Cerebellar nuclear complex (tissue), 1 donor: Measurements from ENCODE around the gene CCN5.
A peak's percentile ranks its signal among the peaks of the same experiment; 100 is the strongest.

Source experiments
- DNase-seq, 2 experiments: peaks; one replicate each; lab custom pipeline; 2025; lab: John Stamatoyannopoulos, UW

The CCN5 gene

DNA sequence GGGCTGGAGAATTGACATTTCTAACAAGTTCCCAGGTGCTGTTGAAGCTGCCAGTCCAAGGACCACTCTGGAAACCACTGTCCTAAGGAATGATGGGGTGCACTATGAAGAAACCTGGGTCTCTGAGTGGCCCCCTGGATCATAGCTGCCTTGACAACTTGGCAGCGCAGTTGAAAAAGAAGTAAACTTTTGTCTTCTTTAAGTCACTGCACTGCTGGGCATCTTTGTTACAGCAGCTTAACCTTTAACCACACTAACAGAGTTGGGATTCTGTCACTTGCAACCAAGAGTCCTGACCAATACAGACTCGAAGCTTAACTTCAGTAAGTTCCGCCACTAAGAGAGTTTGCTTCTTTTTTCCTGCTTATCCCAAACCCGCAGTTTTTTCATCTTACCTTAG is 21.9 kb downstream of the CCN5 start:
- no peak for DNase-seq

DNA sequence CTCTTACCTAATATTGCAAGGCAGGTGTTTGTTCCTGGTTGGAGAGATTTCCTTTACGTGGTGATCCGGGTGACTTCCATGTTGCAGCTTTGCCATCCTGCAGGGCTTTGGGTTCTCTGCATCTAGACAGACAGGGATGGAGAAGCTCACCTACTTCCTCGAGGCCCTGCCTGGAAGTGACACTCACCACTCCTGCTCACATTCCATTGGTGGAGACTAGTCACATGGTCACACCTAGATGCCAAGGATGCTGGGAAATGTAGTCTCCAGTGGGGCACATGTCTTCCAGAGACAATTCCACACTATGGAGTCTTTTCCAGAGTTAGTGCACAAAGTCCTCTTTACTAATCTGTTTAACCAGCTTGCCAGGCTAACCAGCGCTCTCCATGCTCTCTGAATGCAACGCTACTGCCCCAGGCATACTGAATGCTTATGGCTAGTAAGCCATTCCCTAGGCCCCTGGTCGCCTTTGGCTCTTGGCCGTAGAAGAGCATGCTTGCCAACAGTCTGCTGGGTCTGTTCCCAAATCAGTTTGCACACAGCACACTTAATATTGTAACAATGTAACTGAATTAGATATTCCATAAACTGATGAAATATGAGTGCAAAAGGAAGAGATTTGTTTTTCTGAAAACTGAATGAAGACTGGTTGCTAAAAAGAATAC is 23.8 kb downstream of the CCN5 start:
- peak in 1 of 2 experiments; percentile 25 for DNase-seq

DNA sequence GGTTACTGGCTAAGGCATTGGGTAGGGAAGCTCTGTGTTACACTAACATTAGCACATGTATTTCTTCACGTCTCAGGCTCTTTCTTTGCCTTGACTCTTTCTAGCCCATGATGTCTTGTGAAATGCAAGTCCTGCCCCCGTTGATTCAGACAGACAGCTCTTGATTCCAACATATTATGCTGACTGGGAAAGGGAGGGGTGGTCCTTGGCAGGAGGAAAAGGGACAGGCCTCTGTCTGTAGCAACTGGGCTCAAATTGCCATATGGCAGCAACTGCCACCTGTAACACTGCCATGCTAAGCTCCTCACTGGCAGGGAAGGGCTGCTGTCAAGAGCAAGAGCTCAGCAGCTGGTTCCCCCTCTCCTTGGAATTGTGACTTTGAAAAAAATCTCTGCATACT is 24.8 kb downstream of the CCN5 start:
- no peak for DNase-seq

DNA sequence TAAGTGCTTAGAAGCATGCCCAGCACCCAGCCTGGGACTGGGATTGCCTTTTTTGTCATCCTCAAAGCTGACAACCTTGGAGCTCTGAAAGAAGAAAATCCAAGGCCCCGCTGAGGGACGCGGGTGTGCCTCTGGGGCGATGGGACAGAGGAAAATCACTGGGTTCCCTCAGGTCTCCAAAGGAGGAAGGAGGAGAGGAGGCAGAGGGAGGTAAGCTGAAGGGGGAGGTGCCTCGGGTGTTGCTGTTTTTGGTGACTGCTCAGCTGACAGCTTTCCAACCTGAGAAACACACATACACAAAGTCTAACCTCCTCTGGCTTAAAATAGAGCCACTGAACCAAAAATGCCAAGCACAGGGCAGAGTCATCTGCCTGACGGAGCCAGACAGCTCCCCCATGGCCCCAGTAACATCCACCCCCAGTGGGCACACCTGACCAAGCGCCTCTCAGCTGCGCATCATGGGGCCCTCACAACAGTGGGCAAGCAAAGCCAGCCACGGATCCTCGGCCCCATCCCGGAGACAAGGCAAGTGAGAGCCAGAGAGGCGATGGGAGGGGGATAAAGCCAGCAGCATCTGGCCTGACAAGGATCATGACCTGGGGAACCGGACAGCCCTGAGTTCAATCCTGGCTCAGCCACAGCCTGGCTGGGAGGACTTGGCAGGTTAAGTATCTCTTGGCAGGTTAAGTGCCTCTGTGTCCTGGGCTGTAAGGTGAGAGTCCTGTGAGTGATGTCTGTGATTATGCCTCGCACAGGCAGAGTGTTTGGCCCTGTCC is 27.3 kb downstream of the CCN5 start:
- no peak for DNase-seq

DNA sequence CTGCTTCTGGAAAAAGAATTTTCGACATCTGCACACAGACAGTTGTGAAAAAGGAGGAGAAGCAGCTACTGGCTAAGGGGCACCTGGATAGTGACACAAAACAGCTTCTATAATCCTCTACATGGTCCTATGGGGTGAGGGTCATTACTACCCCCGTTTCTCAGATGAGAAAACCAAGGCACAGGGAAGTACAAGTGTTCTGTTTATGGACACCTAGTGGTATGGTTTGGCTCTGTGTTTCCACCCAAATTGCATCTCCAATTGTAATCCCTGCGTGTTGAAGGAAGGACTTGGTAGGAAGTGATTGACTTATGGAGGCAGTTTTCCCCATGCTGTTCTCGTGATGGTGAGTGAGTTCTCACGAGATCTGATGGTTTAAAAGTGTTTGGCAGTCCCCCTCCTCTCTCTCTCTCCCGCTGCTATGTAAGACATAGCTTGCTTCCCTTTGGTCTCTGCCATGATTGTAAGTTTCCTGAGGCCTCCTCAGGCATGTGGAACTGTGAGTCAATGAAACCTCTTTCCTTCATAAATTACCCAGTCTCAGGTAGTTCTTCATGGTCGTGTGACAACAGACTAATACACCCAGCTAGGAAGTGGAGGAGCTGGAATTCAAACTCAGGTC is 28.0 kb downstream of the CCN5 start:
- DNase-seq = no peak

DNA sequence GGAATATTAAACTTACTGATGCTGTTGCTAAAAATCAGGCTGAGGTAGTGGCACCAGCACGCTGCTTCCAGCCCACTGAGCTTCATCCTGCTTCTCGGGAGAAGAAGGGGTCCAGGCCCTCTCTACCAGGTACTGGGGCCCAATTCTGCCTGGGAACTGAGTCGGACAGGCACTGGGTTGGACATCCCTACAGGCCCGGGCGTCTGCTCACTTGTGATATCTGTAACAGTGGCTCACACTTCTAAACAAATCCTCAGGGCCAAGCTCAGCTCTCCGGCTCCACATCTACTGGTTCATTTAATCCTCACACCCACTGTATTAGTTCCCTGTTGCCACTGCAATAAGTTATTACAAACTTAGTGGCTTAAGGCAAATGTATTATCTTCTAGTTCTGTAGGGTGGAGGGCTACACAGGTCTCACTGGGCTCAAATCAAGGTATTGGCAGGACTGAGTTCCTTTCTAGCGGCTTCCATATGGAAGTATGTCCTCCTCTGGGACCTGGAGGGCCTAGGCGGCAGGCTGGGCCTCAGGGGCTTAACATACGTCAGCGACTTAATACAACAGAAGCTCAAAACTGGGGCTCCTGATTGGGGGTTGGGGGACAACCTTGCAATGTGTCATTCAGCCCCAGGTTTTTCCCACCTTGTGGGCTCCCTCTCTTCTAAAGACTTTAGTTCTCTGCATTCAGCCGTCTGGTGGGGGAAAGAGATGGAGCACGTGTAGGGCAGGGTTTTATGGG is 28.9 kb downstream of the CCN5 start:
- no peak for DNase-seq

DNA sequence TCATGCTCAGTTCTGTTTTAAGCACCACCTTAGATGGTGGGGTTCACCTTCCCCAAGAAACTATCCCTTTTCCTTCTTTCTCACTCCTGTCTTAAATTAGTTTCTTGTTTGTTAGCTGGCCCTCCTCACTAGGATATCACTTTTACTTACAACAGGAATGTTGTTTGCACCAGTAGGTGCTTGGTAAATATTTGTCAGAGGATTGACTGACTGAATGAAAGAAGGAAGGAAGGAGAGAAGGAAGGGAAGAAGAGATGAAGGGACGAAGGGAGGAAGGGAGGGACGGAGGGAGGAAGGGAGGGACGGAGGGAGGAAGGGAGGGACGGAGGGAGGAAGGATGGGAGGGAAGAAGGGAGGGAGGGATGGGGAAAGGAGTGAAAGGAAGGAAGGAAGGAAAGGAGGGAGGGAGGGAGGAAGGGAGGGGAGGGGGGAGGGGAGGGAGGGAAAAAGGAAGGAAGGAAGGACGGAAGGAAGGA is 30.0 kb downstream of the CCN5 start:
- DNase-seq = no peak

DNA sequence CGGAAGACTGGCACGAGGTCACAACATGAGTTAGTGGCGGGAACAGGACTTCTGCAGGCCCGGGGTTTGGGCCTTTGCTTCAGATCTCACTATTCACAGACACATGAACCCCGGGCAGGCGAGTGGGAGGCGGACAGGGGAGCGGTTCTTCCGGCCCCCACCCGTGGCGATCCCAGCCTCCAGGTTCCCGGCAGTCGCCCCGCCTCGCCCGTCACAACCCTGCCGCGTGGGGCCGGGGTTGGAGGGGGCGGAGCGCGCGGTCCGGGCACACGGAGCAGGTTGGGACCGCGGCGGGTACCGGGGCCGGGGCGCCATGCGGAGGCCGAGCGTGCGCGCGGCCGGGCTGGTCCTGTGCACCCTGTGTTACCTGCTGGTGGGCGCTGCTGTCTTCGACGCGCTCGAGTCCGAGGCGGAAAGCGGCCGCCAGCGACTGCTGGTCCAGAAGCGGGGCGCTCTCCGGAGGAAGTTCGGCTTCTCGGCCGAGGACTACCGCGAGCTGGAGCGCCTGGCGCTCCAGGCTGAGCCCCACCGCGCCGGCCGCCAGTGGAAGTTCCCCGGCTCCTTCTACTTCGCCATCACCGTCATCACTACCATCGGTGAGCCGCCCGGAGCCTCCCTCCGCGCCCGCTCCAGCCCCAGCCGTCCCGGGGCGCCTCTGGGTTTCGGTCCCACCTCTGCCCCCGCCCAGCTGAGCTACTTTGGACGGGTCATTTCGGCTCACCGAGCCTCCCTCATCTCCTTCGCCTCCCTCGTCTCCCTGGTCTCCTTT is 30.6 kb downstream of the CCN5 start, which contains the start of gene KCNK15:
KCNK15 (plus strand) TSS at position 268 of the 769 bp plus-strand sequence; CDS start at position 314, 46 bp downstream.
- no peak for DNase-seq

DNA sequence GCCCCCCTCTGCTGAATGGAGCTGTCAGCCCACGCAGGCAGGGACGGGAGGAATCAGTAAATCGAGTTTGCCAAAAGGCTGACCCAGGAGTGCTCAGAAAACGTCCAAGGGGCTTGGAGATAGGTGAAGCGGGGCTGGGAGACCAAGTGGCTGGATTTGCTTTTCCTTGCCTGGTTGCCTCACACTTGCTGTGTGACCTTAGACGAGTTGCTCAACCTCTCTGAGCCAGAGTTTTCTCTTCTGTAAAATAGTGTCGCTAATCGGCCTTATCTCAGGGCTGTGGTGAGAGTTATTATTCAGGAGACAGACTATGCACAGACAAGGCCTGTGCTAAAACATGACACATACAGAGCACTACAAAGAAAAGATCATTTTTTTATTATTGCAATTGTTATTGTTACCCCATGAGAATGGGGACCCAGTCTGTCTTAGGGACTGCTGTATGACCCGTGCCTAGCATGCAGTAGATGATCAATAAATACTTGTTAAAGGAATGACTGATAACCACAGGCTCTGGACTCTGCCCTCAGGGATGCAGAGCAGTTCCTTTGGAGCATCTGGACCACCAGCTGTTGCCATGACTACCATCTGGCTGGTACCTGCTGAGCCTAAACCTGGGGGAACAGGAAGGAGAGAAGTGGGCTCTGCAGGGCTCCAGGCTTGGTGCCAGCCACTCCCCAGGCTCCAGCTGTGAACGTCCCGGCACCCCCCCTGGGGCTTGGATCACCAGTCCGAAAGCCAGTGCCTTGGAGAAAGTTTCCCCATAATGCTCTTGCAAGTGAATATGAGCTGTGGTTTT is 31.4 kb downstream of the CCN5 start:
- no peak for DNase-seq

DNA sequence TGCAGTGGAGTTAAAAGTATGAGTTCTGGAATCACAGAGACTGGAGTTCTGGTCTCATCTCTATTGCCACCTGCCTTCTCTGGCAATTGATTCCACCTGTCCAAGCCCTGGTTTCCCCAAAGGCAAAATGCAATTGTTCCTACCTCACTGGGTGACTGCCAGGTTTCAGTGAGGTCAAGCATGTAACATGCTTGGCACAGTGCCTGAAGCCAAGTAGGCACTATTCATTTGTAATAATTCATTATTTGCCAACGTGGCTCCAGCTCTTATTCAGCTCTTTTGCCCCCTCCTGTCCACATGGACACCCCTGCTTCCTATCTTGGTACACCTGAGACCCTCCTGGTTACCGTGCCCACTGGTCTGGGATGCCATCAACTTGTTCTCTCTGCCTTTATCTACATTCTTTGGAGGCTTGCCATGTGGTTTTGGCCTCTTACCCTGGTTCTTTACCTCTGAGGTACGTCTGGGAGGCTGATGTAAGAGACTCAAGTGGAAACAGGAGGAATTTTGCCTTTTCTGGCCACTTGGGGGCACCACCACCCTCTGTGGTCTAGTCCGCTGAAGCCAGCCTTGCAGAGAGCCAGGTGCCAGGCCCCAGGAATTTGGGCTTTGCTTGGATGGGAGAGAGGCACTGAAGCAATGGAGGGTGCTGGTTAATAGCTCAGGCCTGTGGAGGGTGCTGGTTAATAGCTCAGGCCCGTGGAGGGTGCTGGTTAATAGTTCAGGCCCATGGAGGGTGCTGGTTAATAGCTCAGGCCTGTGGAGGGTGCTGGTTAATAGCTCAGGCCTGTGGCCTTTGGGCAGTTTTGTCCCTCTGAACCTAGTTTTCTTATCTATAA is 32.2 kb downstream of the CCN5 start:
- DNase-seq = no peak

DNA sequence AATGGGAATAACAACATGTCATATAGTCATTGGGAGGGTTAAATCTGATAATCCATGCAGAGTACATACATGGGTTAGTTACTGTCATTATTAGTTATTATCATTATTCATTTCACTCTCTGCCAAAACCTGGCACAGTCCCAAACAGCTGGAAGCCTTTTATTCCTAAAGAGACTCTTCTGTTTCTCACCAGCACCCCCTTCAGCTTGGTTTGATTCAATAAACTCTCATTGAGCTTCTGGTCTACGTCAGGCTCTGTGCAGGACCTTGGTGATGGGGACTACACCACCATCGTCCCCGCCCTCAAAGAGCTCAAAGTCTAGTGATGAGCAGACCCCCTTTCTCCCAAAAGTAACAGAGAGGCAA is 32.8 kb downstream of the CCN5 start:
- DNase-seq = no peak

DNA sequence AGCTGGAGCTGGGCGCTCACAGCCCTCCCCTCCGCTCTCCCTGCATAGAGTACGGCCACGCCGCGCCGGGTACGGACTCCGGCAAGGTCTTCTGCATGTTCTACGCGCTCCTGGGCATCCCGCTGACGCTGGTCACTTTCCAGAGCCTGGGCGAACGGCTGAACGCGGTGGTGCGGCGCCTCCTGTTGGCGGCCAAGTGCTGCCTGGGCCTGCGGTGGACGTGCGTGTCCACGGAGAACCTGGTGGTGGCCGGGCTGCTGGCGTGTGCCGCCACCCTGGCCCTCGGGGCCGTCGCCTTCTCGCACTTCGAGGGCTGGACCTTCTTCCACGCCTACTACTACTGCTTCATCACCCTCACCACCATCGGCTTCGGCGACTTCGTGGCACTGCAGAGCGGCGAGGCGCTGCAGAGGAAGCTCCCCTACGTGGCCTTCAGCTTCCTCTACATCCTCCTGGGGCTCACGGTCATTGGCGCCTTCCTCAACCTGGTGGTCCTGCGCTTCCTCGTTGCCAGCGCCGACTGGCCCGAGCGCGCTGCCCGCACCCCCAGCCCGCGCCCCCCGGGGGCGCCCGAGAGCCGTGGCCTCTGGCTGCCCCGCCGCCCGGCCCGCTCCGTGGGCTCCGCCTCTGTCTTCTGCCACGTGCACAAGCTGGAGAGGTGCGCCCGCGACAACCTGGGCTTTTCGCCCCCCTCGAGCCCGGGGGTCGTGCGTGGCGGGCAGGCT is 35.1 kb downstream of the CCN5 start:
- no peak for DNase-seq

DNA sequence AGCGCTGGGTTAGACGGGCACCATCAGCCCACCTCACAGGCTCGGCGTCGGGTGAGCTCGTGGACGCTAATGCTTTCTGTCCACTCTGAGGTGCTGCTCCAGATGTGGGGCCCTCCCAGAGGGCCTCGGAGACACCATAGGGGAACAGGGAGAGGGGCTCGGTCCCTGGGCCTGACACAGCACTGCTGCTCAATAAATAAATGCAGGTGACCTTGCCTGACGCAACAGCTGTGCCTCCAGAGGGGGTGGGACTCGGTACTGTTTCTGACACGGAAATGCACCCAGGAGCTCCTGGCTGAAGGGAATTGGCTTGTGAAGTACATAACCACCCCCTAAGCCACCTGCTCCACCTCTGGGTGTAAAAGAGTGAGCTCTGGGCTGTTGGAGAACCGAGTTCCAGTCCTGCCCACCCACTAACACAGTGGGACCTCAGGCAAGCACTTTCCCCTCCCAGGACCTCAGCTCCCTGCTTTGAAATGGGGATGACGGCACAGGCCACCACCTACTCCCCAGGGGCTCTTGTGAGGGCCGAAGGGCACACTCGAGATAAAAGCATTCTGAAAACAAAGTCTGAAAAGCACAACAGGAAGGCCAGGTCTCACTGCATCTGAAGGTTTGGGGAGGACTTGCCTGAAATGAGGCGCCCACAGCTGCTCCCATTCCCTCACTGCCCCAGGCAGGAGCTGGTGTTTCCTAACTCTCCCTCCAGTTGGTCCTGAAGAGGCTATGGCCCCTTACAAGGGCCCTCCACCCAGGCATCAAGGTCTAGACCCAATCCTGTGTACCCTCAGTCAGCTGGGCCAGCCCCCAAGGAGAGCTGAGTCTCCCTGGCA is 37.1 kb downstream of the CCN5 start:
- no peak for DNase-seq

DNA sequence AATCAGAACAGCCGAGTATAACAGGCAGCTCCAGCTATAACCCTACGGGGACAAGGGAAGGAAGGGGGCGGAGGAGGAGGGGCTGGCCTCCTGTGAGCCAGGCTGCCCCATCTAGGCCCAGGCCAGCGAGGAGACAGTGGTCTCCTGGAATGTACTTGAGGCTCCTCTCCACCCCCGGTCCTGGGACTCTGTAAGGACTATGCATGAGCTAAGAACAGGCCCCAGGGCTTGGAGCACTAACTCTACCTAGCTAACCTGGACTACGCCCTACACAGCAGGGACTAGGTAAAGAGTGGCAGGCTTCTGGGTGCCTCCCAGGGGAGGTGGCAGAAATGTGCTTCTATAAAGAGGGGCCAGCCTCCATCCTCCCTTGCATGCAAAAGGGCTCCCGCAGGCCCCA is 39.4 kb downstream of the CCN5 start:
- no peak for DNase-seq

DNA sequence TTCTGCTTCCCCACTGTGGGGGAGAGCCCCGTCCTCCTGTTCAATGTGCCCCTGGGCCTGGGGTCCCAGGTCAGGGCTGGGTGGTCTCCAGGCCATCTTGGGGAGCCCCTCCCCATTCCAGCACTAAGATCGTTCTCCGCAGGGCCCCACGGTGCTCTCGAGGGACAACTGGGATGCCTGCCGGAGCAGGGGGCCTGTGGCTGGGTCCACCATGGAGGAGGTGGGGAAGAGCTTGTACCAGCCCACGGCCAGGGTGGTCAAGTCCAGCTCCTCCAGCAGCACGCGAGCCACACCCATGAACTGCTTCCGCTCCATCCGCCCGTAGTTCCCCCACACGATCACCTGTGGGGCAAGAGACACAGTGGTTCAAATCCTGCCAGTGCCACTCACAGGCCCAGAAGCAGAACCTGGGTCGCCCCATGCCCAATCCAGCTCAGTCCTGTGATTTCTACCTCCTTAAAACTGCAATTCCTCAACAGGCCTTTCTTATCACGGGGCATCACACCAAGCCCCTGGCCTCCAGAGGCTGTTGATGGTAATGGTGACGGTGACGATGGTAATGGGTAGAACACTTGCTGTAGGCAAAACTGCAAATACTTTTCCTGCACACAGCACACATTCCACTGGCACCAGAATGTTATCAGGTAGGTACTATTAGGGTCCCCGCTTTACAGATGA is 41.0 kb downstream of the CCN5 start:
- no peak for DNase-seq

DNA sequence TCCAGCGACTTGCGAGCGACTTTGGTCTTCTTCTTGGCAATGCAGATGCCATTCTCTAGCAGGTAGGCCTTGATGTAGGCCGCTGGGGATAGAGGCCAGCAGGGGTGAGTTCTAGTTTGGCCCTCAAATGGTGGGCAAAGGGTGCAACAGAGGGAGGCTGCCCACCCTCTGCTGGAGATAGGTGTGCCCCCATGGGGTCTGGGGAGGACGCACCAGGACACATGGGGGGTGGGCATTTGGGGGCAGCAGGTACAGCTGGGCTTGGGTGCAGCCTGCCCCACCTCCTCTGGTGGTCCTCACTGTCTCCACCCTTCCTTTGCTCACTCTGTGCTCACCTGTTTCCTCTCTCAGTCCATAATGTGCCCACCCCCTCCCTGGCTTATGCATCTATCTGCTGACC is 41.8 kb downstream of the CCN5 start:
- DNase-seq = no peak

DNA sequence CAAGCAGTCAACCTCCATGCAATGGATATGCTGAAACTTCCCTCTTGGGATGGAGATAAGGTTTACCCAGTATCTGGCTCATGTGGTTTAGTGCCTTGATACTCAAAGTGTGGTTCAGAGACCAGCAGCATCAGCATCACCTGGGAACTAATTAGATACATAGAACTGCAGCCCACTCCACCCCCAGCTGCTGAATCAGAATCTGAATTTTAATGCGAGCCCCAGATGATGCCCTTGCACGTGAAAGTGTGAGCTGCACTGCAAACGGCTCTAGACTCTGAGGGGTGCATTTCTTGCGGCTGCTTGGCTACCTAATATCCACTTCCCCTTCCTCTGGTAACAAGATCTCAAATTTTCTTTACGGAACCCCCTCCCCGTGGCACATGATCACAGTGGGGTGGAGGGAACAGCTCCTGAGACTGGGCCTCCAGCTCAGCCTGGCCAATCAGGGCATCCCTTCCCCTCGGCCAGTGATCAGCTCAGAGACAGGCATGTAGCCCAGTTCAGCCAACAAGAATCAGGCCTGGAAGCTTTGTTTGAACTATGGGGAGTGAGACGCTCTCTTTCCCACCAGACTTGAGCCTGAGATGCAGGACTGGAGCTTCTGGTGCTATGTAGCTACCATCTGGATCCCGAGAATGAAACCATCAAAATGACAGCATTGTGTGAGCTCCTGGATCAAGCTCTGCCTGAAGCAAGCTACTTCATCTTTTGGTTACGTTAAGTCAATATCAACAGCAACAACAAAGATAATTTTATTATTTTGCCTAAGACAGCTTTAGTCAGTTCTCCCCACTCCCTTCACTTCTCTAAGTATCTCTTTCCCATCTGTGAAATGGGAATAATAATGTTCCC is 43.3 kb downstream of the CCN5 start:
- DNase-seq = no peak
